Left ventricle myocardium inferior (tissue), 1 donor: ENCODE results near the gene CRTC2. TPM values are rescaled to one million over a fixed set of nuclear protein-coding genes. Genes with fewer than 3 reads are reported as not detected.

Experiments used
- DNase-seq: peaks from one replicate; pipeline ENCODE4 v3.0.0-alpha.2; 2020
- H3K27ac ChIP-seq: fragments of 200-600 bp; replicated peaks from 2 replicates; pipeline ENCODE4 v1.8.0; 2021
- H3K27me3 ChIP-seq: fragments of 200-600 bp; 2 replicates; pipeline ENCODE4 v1.8.0; 2021; ENCODE audit warnings: low read depth
- H3K36me3 ChIP-seq: fragments of 200-600 bp; 2 replicates; pipeline ENCODE4 v1.8.0; 2021
- H3K4me1 ChIP-seq: fragments of 200-600 bp; 2 replicates; pipeline ENCODE4 v1.8.0; 2021
- H3K4me3 ChIP-seq: fragments of 200-600 bp; 2 replicates; pipeline ENCODE4 v1.8.0; 2021; ENCODE audit warnings: mild to moderate bottlenecking, moderate library complexity
- H3K9me3 ChIP-seq: fragments of 200-600 bp; replicated peaks from 2 replicates; pipeline ENCODE4 v1.8.0; 2021
- intact Hi-C: fragments of 100-400 bp; cut with micrococcal nuclease; formaldehyde crosslinking; loops from one replicate; pipeline ENCODE4 v1.11.0; 2022
- total RNA-seq: library from RNA; stranded (reverse); fragmentation: NEBNext Ultra II Directional; extraction: Animal tissue kit (Norgen Biotek cat#: 25700); gene quantifications from one replicate; pipeline ENCODE4 v1.2.1, GENCODE V29; 2021
- TF ChIP-seq, protein P1 (sequence below): fragments of 200-600 bp; IDR thresholded peaks from 2 replicates; pipeline ENCODE4 v1.8.0; 2021; ENCODE audit warnings: antibody characterized with exemption, mild to moderate bottlenecking, borderline replicate concordance
- donor health status: DM: no; HTN: yes; CAD: no; lungs with severe emphysema.

Gene CRTC2
- total RNA-seq, 1 donor from 2014 or later = 19.7 TPM

DNA sequence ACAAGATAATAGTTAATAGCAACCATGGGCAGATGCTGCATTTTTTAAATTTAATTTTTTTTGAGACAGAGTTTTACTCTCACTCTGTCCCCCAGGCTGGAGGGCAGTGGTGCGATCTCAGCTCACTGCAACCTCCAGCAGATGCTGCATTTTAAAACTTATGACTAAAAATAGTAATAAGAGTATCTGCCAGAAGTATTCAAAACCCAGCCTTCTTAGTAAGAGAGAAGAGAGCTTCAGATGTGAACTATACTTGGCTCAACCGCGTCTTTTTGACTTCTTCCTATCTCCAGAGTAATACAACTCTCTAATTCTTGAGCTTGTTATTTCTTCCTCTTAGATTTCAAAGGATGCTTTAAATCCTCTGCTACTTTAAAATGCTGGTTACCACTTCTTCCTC lies 36.8 kb upstream of the CRTC2 start:
- Histone ChIP-seq H3K36me3 (peaks cover 48% of the 10 kb centered on the region), H3K27ac (no peak overlapping the region), H3K27me3 (no peaks in the 10 kb centered on the region), H3K4me1 (peaks cover 40% of the 10 kb centered on the region), H3K9me3 (no peaks in the 10 kb centered on the region), H3K4me3 (no peak overlapping the region)
- DNase-seq = no peak
- TF ChIP-seq, protein P1, sequence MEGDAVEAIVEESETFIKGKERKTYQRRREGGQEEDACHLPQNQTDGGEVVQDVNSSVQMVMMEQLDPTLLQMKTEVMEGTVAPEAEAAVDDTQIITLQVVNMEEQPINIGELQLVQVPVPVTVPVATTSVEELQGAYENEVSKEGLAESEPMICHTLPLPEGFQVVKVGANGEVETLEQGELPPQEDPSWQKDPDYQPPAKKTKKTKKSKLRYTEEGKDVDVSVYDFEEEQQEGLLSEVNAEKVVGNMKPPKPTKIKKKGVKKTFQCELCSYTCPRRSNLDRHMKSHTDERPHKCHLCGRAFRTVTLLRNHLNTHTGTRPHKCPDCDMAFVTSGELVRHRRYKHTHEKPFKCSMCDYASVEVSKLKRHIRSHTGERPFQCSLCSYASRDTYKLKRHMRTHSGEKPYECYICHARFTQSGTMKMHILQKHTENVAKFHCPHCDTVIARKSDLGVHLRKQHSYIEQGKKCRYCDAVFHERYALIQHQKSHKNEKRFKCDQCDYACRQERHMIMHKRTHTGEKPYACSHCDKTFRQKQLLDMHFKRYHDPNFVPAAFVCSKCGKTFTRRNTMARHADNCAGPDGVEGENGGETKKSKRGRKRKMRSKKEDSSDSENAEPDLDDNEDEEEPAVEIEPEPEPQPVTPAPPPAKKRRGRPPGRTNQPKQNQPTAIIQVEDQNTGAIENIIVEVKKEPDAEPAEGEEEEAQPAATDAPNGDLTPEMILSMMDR = no peak
- intact Hi-C loops = no loop called here

DNA sequence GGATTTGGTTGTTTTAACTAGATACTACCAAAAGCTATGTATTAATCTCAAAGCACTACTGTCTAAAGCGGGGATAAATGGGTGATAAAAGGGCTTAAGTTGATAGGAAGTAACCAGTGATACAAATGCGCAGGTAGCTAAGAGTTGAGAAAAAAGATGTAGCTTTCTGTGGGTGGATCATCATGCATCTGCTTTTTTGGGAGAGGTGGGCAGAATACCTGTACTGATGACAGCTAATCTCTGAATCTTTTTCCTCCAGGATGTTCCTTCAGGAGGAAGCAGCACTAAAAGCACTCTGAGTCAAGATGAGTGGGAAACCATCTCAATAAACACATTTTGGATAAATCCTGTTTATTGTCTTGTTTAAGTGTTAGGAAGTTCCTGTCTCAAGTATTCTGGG lies 33.4 kb upstream of the CRTC2 start:
- intact Hi-C loops = no loop called here
- Histone ChIP-seq H3K9me3 (no peaks in the 10 kb centered on the region), H3K4me1 (peaks cover 46% of the 10 kb centered on the region), H3K4me3 (peak overlapping the region; percentile 99), H3K27ac (peak overlapping the region; percentile 98), H3K36me3 (peaks cover 48% of the 10 kb centered on the region), H3K27me3 (no peaks in the 10 kb centered on the region)
- TF ChIP-seq, protein P1 = no peak
- no peak for DNase-seq

DNA sequence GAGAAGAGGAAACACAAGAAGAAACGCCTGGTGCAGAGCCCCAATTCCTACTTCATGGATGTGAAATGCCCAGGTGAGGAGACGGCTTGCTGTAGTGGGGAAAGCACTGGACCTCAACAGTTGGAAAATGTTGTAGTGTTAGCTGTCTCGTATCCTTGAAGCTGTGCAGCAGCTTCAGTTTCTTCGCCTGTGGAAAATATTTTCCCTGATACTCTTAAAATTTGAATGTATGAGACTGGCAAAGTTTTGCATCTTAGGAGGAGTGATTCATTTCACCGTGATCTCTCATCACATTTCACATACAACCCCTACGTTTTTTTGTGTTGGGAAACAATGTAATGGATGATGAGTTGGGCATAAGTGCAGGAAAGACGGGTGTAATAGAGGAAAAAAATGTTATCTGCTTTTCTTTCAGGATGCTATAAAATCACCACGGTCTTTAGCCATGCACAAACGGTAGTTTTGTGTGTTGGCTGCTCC lies 32.8 kb upstream of the CRTC2 start:
- H3K27ac ChIP-seq = peak overlapping the region; percentile 98
- peaks cover 52% of the 10 kb centered on the region for H3K4me1 ChIP-seq
- intact Hi-C loops = no loop called here

GRCh38 chr1:153990468-153991150 lies 32.2 kb upstream of the CRTC2 start, which contains the start of gene RPS27:
TSS of gene RPS27 (plus strand) at chr1:153990762. CDS start at chr1:153990797, 35 bp downstream.
- Histone ChIP-seq H3K9me3 (no peaks in the 10 kb centered on the region), H3K36me3 (peaks cover 42% of the 10 kb centered on the region), H3K4me1 (peaks cover 56% of the 10 kb centered on the region), H3K27me3 (no peaks in the 10 kb centered on the region), H3K4me3 (peak within 1 kb of the TSS; percentile 99), H3K27ac (peak within 1 kb of the TSS; percentile 98)
- intact Hi-C loops = no loop called here
- TF ChIP-seq, protein P1 = no peak
- peak; percentile 81 for DNase-seq

More for the DNA sequence above, 32.8 kb upstream of the CRTC2 start:
- TF ChIP-seq, protein P1 = no peak
- no peak for DNase-seq
- Histone ChIP-seq H3K27me3 (no peaks in the 10 kb centered on the region), H3K9me3 (no peaks in the 10 kb centered on the region), H3K36me3 (peaks cover 47% of the 10 kb centered on the region), H3K4me3 (peak overlapping the region; percentile 99)

GRCh38 chr1:153987621-153988020 lies 29.2 kb upstream of the CRTC2 start:
- DNase-seq = no peak
- no peak overlapping the region for H3K27ac ChIP-seq
- H3K9me3 ChIP-seq = no peaks in the 10 kb centered on the region
- H3K4me1 ChIP-seq = peaks cover 57% of the 10 kb centered on the region
- intact Hi-C loops = loop anchor here (10.0 kb wide), 2 partner anchors 193 to 313 kb away; partner anchors contain the start of genes ILF2 and NPR1
- H3K4me3 ChIP-seq = no peak overlapping the region
- H3K36me3 ChIP-seq = peaks cover 18% of the 10 kb centered on the region
- TF ChIP-seq, protein P1 = no peak
- H3K27me3 ChIP-seq = no peaks in the 10 kb centered on the region
